PFSK-1 (cell line): ENCODE results near the gene TAAR2.

Source experiments
- POLR2AphosphoS5 ChIP-seq: IDR thresholded peaks from 2 replicates; pipeline ENCODE4 v1.6.1; 2012; ENCODE audit warnings: low read depth, mild to moderate bottlenecking, control low read depth, low read length, moderate library complexity
- SIN3A ChIP-seq: IDR thresholded peaks from 2 replicates; pipeline ENCODE4 v1.6.1; 2012; ENCODE audit warnings: mild to moderate bottlenecking, low read length, moderate library complexity, borderline replicate concordance; ENCODE audit not compliant: insufficient read depth

- no peak for TF ChIP-seq POLR2AphosphoS5
- TF ChIP-seq SIN3A, result no peak
Measured at GRCh38 chr6:132671295-132671694, 47.2 kb upstream of the TAAR2 start.
